CD4-positive, alpha-beta T cell (primary cell): ENCODE data around the gene SAMHD1. TPM values are rescaled to one million over a fixed set of nuclear protein-coding genes. Genes with fewer than 3 reads are reported as not detected.

Experiments
- ATAC-seq: fragments of 200-7000 bp; cut with Tn5 transposase; one replicate; pipeline ENCODE4 v1.10.0; 2022; ENCODE audit warnings: mild to moderate bottlenecking; ENCODE audit not compliant: poor library complexity
- CTCF ChIA-PET: fragments of 350-600 bp; sonication (Branson Sonifier 250); formaldehyde crosslinking; loops from one replicate; lab custom pipeline; 2021; ENCODE audit warnings: antibody characterized with exemption, inconsistent platforms; lab: Charles Lee
- POLR2A ChIA-PET: fragments of 350-600 bp; sonication (Branson Sonifier 250); formaldehyde crosslinking; loops from one replicate; lab custom pipeline; 2021; ENCODE audit warnings: antibody characterized with exemption, inconsistent platforms; lab: Charles Lee
- DNase-seq, 14 experiments: peaks; one replicate each; pipeline ENCODE4 v3.0.0-alpha.2; 2013 to 2020; ENCODE audit warnings: mixed read lengths in 2 of 14
- H3K27ac ChIP-seq, 2 donors: one replicate each; pipeline versions ENCODE4 v1.5.1 to v1.7.0; 2013; ENCODE audit warnings: low read length in 2 of 2, low read depth in 1 of 2, mild to moderate bottlenecking in 1 of 2
- H3K27me3 ChIP-seq, 2 experiments: 1 replicate in 1 of 2; 2 replicates in 1 of 2; pipeline versions ENCODE4 v1.6.1 to v1.7.0; 2013; ENCODE audit warnings: low read length in 2 of 2, control low read depth in 1 of 2, mild to moderate bottlenecking in 1 of 2, moderate library complexity in 1 of 2; ENCODE audit not compliant: insufficient read depth in 2 of 2, control insufficient read depth in 1 of 2
- H3K36me3 ChIP-seq: one replicate; pipeline ENCODE4 v1.6.1; 2013; ENCODE audit warnings: low read length, control low read depth; ENCODE audit not compliant: insufficient read depth
- H3K4me1 ChIP-seq: one replicate; pipeline ENCODE4 v1.6.1; 2013; ENCODE audit warnings: low read length, control low read depth; ENCODE audit not compliant: insufficient read depth
- H3K4me3 ChIP-seq: one replicate; pipeline ENCODE4 v1.5.1; 2013; ENCODE audit warnings: mild to moderate bottlenecking, low read length, moderate library complexity
- H3K9me3 ChIP-seq, 2 experiments: 1 replicate in 1 of 2; 2 replicates in 1 of 2; pipeline versions ENCODE4 v1.6.1 to v1.7.0; 2013; ENCODE audit warnings: low read length in 2 of 2, mild to moderate bottlenecking in 2 of 2, control low read depth in 1 of 2, moderate library complexity in 1 of 2; ENCODE audit not compliant: control insufficient read depth in 1 of 2, insufficient read depth in 1 of 2
- H3K27ac Mint-ChIP-seq: one replicate; pipeline ENCODE4 v1.8.0; 2020; ENCODE audit warnings: mixed read lengths
- H3K27me3 Mint-ChIP-seq: one replicate; pipeline ENCODE4 v1.8.0; 2021; ENCODE audit warnings: mixed read lengths
- H3K36me3 Mint-ChIP-seq: one replicate; pipeline ENCODE4 v1.8.0; 2021; ENCODE audit warnings: low read depth, mixed read lengths
- H3K4me1 Mint-ChIP-seq: one replicate; pipeline ENCODE4 v1.8.0; 2021; ENCODE audit warnings: low read depth, mixed read lengths
- H3K4me3 Mint-ChIP-seq: one replicate; pipeline ENCODE4 v1.8.0; 2020; ENCODE audit warnings: mild to moderate bottlenecking, mixed read lengths
- H3K9me3 Mint-ChIP-seq: one replicate; pipeline ENCODE4 v1.8.0; 2020; ENCODE audit warnings: mixed read lengths
- CTCF ChIP-seq: fragments of 200-600 bp; IDR thresholded peaks from one replicate; pipeline ENCODE4 v1.8.0; 2022; ENCODE audit warnings: antibody characterized with exemption, mild to moderate bottlenecking
- intact Hi-C, 2 experiments: fragments of 100-400 bp; cut with DNase I in 1 of 2; cut with micrococcal nuclease in 1 of 2; formaldehyde crosslinking; loops; one replicate each; pipeline versions ENCODE4 v1.15.1 to v1.9.0; 2023 to 2025; cut with DNase I, micrococcal nuclease
- total RNA-seq, 174 experiments: library from RNA in 2 of 174; stranded (reverse) in 2 of 174; gene quantifications; one replicate each; pipeline ENCODE4 v1.2.3 and lab custom pipeline; 2021 to 2026

The SAMHD1 gene
- total RNA-seq, 2 experiments from 2014 or later = 232 to 239 TPM

GRCh38 chr20:36975099-36975818 lies 23.8 kb upstream of the SAMHD1 start:
- no peaks in the 10 kb centered on the region for H3K9me3 ChIP-seq
- ChIA-PET CTCF (interaction anchor here (0.6 to 1.5 kb wide), 3 partner anchors 30 to 44 kb away, joined by 3 to 5 read pairs (median 4); no protein-coding TSS in a partner anchor), POLR2A (interaction anchor here (0.6 to 1.8 kb wide), 25 partner anchors 9 to 121 kb away, joined by 3 to 18 read pairs (median 5); partner anchors contain the start of gene RBL1)
- peaks cover 51% of the 10 kb centered on the region for H3K4me1 ChIP-seq
- TF ChIP-seq CTCF = no peak
- Mint-ChIP-seq H3K4me1 (peaks cover 38% of the 10 kb centered on the region), H3K27ac (peak overlapping the region; percentile 79), H3K4me3 (peak overlapping the region; percentile 30), H3K27me3 (no peaks in the 10 kb centered on the region), H3K36me3 (peaks cover 12% of the 10 kb centered on the region), H3K9me3 (no peaks in the 10 kb centered on the region)
- H3K27me3 ChIP-seq = no peaks in the 10 kb centered on the region
- peak overlapping the region; percentile 5 for H3K4me3 ChIP-seq
- intact Hi-C loops = loop anchor here in 1 of 2 experiments (1.0 to 2.0 kb wide), 2 partner anchors 8 to 24 kb away; partner anchors contain the start of gene SAMHD1
- no peaks in the 10 kb centered on the region for H3K36me3 ChIP-seq
- H3K27ac ChIP-seq = peak overlapping the region; percentile 56 to 59
- ATAC-seq = peak; percentile 83
- peak; percentile 32 to 89 (median 60) for DNase-seq

- peak overlapping the region; percentile 46 to 59 for H3K27ac ChIP-seq
- ChIA-PET CTCF (interaction anchor here (0.6 to 1.5 kb wide), 3 partner anchors 31 to 44 kb away, joined by 3 to 5 read pairs (median 4); no protein-coding TSS in a partner anchor), POLR2A (interaction anchor here (0.5 to 1.8 kb wide), 26 partner anchors 8 to 121 kb away, joined by 3 to 18 read pairs (median 4); partner anchors contain the start of gene RBL1)
- peak; percentile 50 for ATAC-seq
- Mint-ChIP-seq H3K27ac (peak overlapping the region; percentile 79), H3K4me3 (no peak overlapping the region), H3K27me3 (no peaks in the 10 kb centered on the region), H3K36me3 (peaks cover 17% of the 10 kb centered on the region), H3K9me3 (peaks cover 5% of the 10 kb centered on the region), H3K4me1 (peaks cover 44% of the 10 kb centered on the region)
- H3K9me3 ChIP-seq = no peaks in the 10 kb centered on the region
- H3K4me1 ChIP-seq = peaks cover 57% of the 10 kb centered on the region
- no peaks in the 10 kb centered on the region for H3K36me3 ChIP-seq
- no peaks in the 10 kb centered on the region for H3K27me3 ChIP-seq
- intact Hi-C loops = loop anchor here in 1 of 2 experiments (1.0 to 2.0 kb wide), 2 partner anchors 7 to 24 kb away; partner anchors contain the start of gene SAMHD1
- peak overlapping the region; percentile 5 for H3K4me3 ChIP-seq
- peak in 7 of 14 experiments; percentile 14 to 56 (median 23) for DNase-seq
- no peak for TF ChIP-seq CTCF
Observed at GRCh38 chr20:36974660-36975059, 23.2 kb upstream of the SAMHD1 start.

GRCh38 chr20:36971103-36971502 lies 19.6 kb upstream of the SAMHD1 start:
- Mint-ChIP-seq H3K4me3 (peak overlapping the region; percentile 77), H3K27ac (peak overlapping the region; percentile 96), H3K9me3 (peaks cover 6% of the 10 kb centered on the region), H3K4me1 (peaks cover 79% of the 10 kb centered on the region), H3K27me3 (no peaks in the 10 kb centered on the region), H3K36me3 (peaks cover 22% of the 10 kb centered on the region)
- Histone ChIP-seq H3K27ac (peak overlapping the region; percentile 17 to 74), H3K36me3 (no peaks in the 10 kb centered on the region), H3K4me3 (no peak overlapping the region), H3K9me3 (no peaks in the 10 kb centered on the region), H3K27me3 (no peaks in the 10 kb centered on the region), H3K4me1 (peaks cover 83% of the 10 kb centered on the region)
- POLR2A ChIA-PET = interaction anchor here (1.2 kb wide), 1 partner anchor 17 kb away, joined by 4 read pairs; no protein-coding TSS in a partner anchor
- ATAC-seq (no peak), DNase-seq (peak in 1 of 14 experiments; percentile 23)
- CTCF ChIA-PET = interaction anchor here (1.4 kb wide), 1 partner anchor 37 kb away, joined by 4 read pairs; no protein-coding TSS in a partner anchor
- intact Hi-C loops = no loop called here
- no peak for TF ChIP-seq CTCF
